Activated CD4-positive, alpha-beta T cell treated with anti-CD3 and anti-CD28 coated beads, Interleukin-2, amount 10 ng/mL, durations not matched to agents 7 days and 5 days (primary cell): ENCODE results near the gene SLX9. TPM values are rescaled to one million over a fixed set of nuclear protein-coding genes. Genes with fewer than 3 reads are reported as not detected.
"Not testable (repeated sequence)": the region's sequence is repeated elsewhere in the genome, so short reads cannot be mapped to it uniquely, and the experiment has no call there.

Experiments used
- CTCF ChIA-PET: fragments of 350-600 bp; sonication (Branson Sonifier 250); formaldehyde crosslinking; loops from one replicate; lab custom pipeline; 2021; ENCODE audit warnings: antibody characterized with exemption; lab: Charles Lee
- POLR2A ChIA-PET: fragments of 350-600 bp; sonication (Branson Sonifier 250); formaldehyde crosslinking; loops from one replicate; lab custom pipeline; 2021; ENCODE audit warnings: antibody characterized with exemption; lab: Charles Lee
- DNase-seq: peaks from one replicate; pipeline ENCODE4 v3.0.0-alpha.2; 2020
- H3K27ac Mint-ChIP-seq: one replicate; pipeline ENCODE4 v1.8.0; 2021; ENCODE audit warnings: mild to moderate bottlenecking, moderate library complexity, mixed read lengths
- H3K27me3 Mint-ChIP-seq: one replicate; pipeline ENCODE4 v1.8.0; 2021; ENCODE audit warnings: mixed read lengths
- H3K36me3 Mint-ChIP-seq: one replicate; pipeline ENCODE4 v1.8.0; 2021; ENCODE audit warnings: low read depth, mixed read lengths
- H3K4me1 Mint-ChIP-seq: one replicate; pipeline ENCODE4 v1.8.0; 2021; ENCODE audit warnings: mixed read lengths
- H3K4me3 Mint-ChIP-seq: one replicate; pipeline ENCODE4 v1.8.0; 2021; ENCODE audit warnings: mild to moderate bottlenecking, moderate library complexity, mixed read lengths
- H3K9me3 Mint-ChIP-seq: one replicate; pipeline ENCODE4 v1.8.0; 2021; ENCODE audit warnings: mixed read lengths
- total RNA-seq, 2 experiments: library from RNA; stranded (reverse); gene quantifications; one replicate each; pipeline ENCODE4 v1.2.3, GENCODE V29; 2021

SLX9 gene
- total RNA-seq, 2 experiments from 2014 or later: 32.7 to 39.8 TPM

- peaks cover 43% of the 10 kb centered on the region for H3K36me3 Mint-ChIP-seq
- peak; percentile 74 for DNase-seq
- peaks cover 5% of the 10 kb centered on the region for H3K9me3 Mint-ChIP-seq
- ChIA-PET POLR2A (interaction anchor here (1.7 kb wide), 1 partner anchor 10 kb away, joined by 4 read pairs; no protein-coding TSS in a partner anchor), CTCF (interaction anchor here (0.7 to 1.9 kb wide), 6 partner anchors 10 to 56 kb away, joined by 3 to 5 read pairs (median 4); no protein-coding TSS in a partner anchor)
- H3K27ac Mint-ChIP-seq: peak within 1 kb of the TSS; percentile 93
- peaks cover 77% of the 10 kb centered on the region for H3K4me1 Mint-ChIP-seq
- no peaks in the 10 kb centered on the region for H3K27me3 Mint-ChIP-seq
- H3K4me3 Mint-ChIP-seq: peak within 1 kb of the TSS; percentile 99
These were observed 18.9 kb upstream of the SLX9 start, which contains the start of gene ITGB2 for GRCh38 chr21:44920694-44921604. Gene ITGB2, minus strand, starts transcription at chr21:44920899. Its CDS starts 10,117 bp downstream, at chr21:44910782.

- H3K27ac Mint-ChIP-seq: peak overlapping the region; percentile 82
These were observed 17.9 kb upstream of the SLX9 start for GRCh38 chr21:44921928-44922327.

GRCh38 chr21:44923480-44924084 lies 16.2 kb upstream of the SLX9 start:
- Mint-ChIP-seq H3K4me1 (peaks cover 76% of the 10 kb centered on the region), H3K27ac (peak overlapping the region; percentile 70), H3K4me3 (peak overlapping the region; percentile 6), H3K36me3 (peaks cover 24% of the 10 kb centered on the region), H3K27me3 (no peaks in the 10 kb centered on the region), H3K9me3 (peaks cover 5% of the 10 kb centered on the region)
- ChIA-PET CTCF (no interaction called here), POLR2A (no interaction called here)
- no peak for DNase-seq

More at GRCh38 chr21:44921928-44922327, 17.9 kb upstream of the SLX9 start:
- Mint-ChIP-seq H3K9me3 (peaks cover 5% of the 10 kb centered on the region), H3K27me3 (no peaks in the 10 kb centered on the region), H3K4me1 (peaks cover 77% of the 10 kb centered on the region), H3K36me3 (peaks cover 37% of the 10 kb centered on the region), H3K4me3 (peak overlapping the region; percentile 99)
- ChIA-PET CTCF (interaction anchor here (0.7 to 1.9 kb wide), 3 partner anchors 11 to 57 kb away, joined by 3 to 5 read pairs (median 4); no protein-coding TSS in a partner anchor), POLR2A (no interaction called here)
- no peak for DNase-seq

- ChIA-PET CTCF (no interaction called here), POLR2A (no interaction called here)
- Mint-ChIP-seq H3K9me3 (peaks cover 5% of the 10 kb centered on the region), H3K27me3 (no peaks in the 10 kb centered on the region), H3K36me3 (peaks cover 25% of the 10 kb centered on the region), H3K4me3 (peak overlapping the region; percentile 18), H3K4me1 (peaks cover 84% of the 10 kb centered on the region), H3K27ac (peak overlapping the region; percentile 89)
- peak; percentile 16 for DNase-seq
These were observed 15.0 kb upstream of the SLX9 start for GRCh38 chr21:44924606-44925377.

- ChIA-PET POLR2A (interaction anchor here (0.6 kb wide), 1 partner anchor 625 kb away, joined by 3 read pairs; no protein-coding TSS in a partner anchor), CTCF (interaction anchor here (1.7 kb wide), 1 partner anchor 11 kb away, joined by 7 read pairs; no protein-coding TSS in a partner anchor)
- peaks cover 89% of the 10 kb centered on the region for H3K4me1 Mint-ChIP-seq
- DNase-seq: peak; percentile 47
- H3K36me3 Mint-ChIP-seq: peaks cover 21% of the 10 kb centered on the region
- peaks cover 5% of the 10 kb centered on the region for H3K9me3 Mint-ChIP-seq
- H3K27me3 Mint-ChIP-seq: no peaks in the 10 kb centered on the region
- peak overlapping the region; percentile 89 for H3K27ac Mint-ChIP-seq
- H3K4me3 Mint-ChIP-seq: peak overlapping the region; percentile 18
These were observed 14.5 kb upstream of the SLX9 start for GRCh38 chr21:44925378-44925755.

GRCh38 chr21:44926331-44927101 lies 13.3 kb upstream of the SLX9 start:
- ChIA-PET POLR2A (interaction anchor here (0.7 kb wide), 1 partner anchor 22 kb away, joined by 6 read pairs; no protein-coding TSS in a partner anchor), CTCF (interaction anchor here (1.0 to 1.8 kb wide), 6 partner anchors 9 to 210 kb away, joined by 3 to 7 read pairs (median 4); no protein-coding TSS in a partner anchor)
- peaks cover 5% of the 10 kb centered on the region for H3K9me3 Mint-ChIP-seq
- no peaks in the 10 kb centered on the region for H3K27me3 Mint-ChIP-seq
- peak; percentile 64 for DNase-seq
- H3K36me3 Mint-ChIP-seq: peaks cover 15% of the 10 kb centered on the region
- peaks cover 91% of the 10 kb centered on the region for H3K4me1 Mint-ChIP-seq
- H3K27ac Mint-ChIP-seq: peak overlapping the region; percentile 97
- H3K4me3 Mint-ChIP-seq: peak overlapping the region; percentile 88

- POLR2A ChIA-PET: no interaction called here
- peaks cover 15% of the 10 kb centered on the region for H3K36me3 Mint-ChIP-seq
- peak overlapping the region; percentile 88 for H3K4me3 Mint-ChIP-seq
- CTCF ChIA-PET: interaction anchor here (0.6 to 1.8 kb wide), 7 partner anchors 8 to 929 kb away, joined by 3 to 6 read pairs (median 3); no protein-coding TSS in a partner anchor
- H3K9me3 Mint-ChIP-seq: peaks cover 5% of the 10 kb centered on the region
- no peak for DNase-seq
- H3K4me1 Mint-ChIP-seq: peaks cover 86% of the 10 kb centered on the region
- H3K27me3 Mint-ChIP-seq: no peaks in the 10 kb centered on the region
- peak overlapping the region; percentile 97 for H3K27ac Mint-ChIP-seq
These were observed 12.6 kb upstream of the SLX9 start for GRCh38 chr21:44927259-44927586.

- peaks cover 81% of the 10 kb centered on the region for H3K4me1 Mint-ChIP-seq
- DNase-seq: peak; percentile 91
These were observed 12.0 kb upstream of the SLX9 start for GRCh38 chr21:44927587-44928461.

GRCh38 chr21:44928500-44929241 lies 11.2 kb upstream of the SLX9 start:
- CTCF ChIA-PET: interaction anchor here (0.6 to 1.8 kb wide), 7 partner anchors 10 to 418 kb away, joined by 3 to 4 read pairs (median 4); partner anchors contain the start of gene SLX9
- H3K9me3 Mint-ChIP-seq, H3K27me3 Mint-ChIP-seq, DNase-seq, POLR2A ChIA-PET: not testable (repeated sequence)
- Mint-ChIP-seq H3K36me3 (peaks cover 11% of the 10 kb centered on the region), H3K4me3 (peak overlapping the region; percentile 88), H3K27ac (peak overlapping the region; percentile 97), H3K4me1 (peaks cover 78% of the 10 kb centered on the region)

More at GRCh38 chr21:44927587-44928461, 12.0 kb upstream of the SLX9 start:
- Mint-ChIP-seq H3K4me3 (peak overlapping the region; percentile 88), H3K27ac (peak overlapping the region; percentile 97), H3K9me3 (peaks cover 5% of the 10 kb centered on the region), H3K27me3 (no peaks in the 10 kb centered on the region), H3K36me3 (peaks cover 14% of the 10 kb centered on the region)
- POLR2A ChIA-PET: no interaction called here
- CTCF ChIA-PET: interaction anchor here (0.6 to 1.8 kb wide), 7 partner anchors 8 to 930 kb away, joined by 3 to 4 read pairs (median 3); partner anchors contain the start of gene SLX9

- POLR2A ChIA-PET: no interaction called here
- peaks cover 8% of the 10 kb centered on the region for H3K36me3 Mint-ChIP-seq
- H3K9me3 Mint-ChIP-seq: no peaks in the 10 kb centered on the region
- H3K27ac Mint-ChIP-seq: peak overlapping the region; percentile 81
- CTCF ChIA-PET: interaction anchor here (0.6 to 1.8 kb wide), 8 partner anchors 10 to 426 kb away, joined by 3 to 4 read pairs (median 3); partner anchors contain the start of gene SLX9
- H3K27me3 Mint-ChIP-seq: no peaks in the 10 kb centered on the region
- no peak for DNase-seq
- H3K4me1 Mint-ChIP-seq: peaks cover 72% of the 10 kb centered on the region
- peak overlapping the region; percentile 66 for H3K4me3 Mint-ChIP-seq
These were observed 10.5 kb upstream of the SLX9 start for GRCh38 chr21:44929242-44929798.
